ENCODE results near the gene ICAM3. TPM values are rescaled to one million over a fixed set of nuclear protein-coding genes. Genes with fewer than 3 reads are reported as not detected.

Gene ICAM3
- total RNA-seq, 1 experiment from 2014 or later = 46.9 TPM

DNA sequence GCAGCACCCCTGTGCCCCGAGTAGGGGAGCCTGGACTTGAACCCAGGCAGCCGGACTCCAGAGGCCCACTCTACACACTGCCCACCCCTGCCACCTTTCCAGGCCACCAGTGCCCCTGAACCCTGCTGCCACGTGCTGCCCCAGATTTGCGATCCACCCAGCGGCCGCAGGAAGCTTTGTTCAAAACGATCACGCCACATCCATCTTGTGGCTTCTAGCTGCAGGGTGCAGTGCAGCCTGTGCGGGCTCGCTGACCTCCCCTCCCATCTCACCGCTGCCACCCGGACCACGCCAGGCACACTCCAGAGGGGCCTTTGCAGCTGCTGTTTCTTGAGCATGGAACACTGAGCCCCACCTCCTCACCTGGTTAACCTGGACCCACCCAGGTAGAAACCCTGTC lies 9.9 kb downstream of the ICAM3 start:
- ChIA-PET CTCF (interaction anchor here (0.5 kb wide), 1 partner anchor 315 kb away, joined by 9 read pairs; no protein-coding TSS in a partner anchor), POLR2A (ENCODE audit: unreplicated experiment) (no interaction called here)
- intact Hi-C loops (cut with micrococcal nuclease) = no loop called here
- H3K4me1 ChIP-seq (ENCODE audit: insufficient read depth, low read length) = peaks cover 17% of the 10 kb centered on the region
- H3K27ac ChIP-seq (ENCODE audit: low read length) = no peak overlapping the region
- no peaks in the 10 kb centered on the region for H3K27me3 ChIP-seq (ENCODE audit: low read length)
- H3K79me2 ChIP-seq (ENCODE audit: low read length) = peaks cover 53% of the 10 kb centered on the region
- ATAC-seq (no peak), DNase-seq (no peak)
- no peak overlapping the region for H2AFZ ChIP-seq (ENCODE audit: low read length)
- BruUV-seq (replicated peaks) = no TSS peak
- no peak overlapping the region for H3K9ac ChIP-seq (ENCODE audit: low read length)
- H4K20me1 ChIP-seq (ENCODE audit: low read length) = peaks cover 10% of the 10 kb centered on the region
- H3K4me3 ChIP-seq (ENCODE audit: low read length) = no peak overlapping the region
- H3K4me2 ChIP-seq (ENCODE audit: low read length) = no peak overlapping the region
- TF ChIP-seq, protein P1, sequence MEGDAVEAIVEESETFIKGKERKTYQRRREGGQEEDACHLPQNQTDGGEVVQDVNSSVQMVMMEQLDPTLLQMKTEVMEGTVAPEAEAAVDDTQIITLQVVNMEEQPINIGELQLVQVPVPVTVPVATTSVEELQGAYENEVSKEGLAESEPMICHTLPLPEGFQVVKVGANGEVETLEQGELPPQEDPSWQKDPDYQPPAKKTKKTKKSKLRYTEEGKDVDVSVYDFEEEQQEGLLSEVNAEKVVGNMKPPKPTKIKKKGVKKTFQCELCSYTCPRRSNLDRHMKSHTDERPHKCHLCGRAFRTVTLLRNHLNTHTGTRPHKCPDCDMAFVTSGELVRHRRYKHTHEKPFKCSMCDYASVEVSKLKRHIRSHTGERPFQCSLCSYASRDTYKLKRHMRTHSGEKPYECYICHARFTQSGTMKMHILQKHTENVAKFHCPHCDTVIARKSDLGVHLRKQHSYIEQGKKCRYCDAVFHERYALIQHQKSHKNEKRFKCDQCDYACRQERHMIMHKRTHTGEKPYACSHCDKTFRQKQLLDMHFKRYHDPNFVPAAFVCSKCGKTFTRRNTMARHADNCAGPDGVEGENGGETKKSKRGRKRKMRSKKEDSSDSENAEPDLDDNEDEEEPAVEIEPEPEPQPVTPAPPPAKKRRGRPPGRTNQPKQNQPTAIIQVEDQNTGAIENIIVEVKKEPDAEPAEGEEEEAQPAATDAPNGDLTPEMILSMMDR (conservative IDR thresholded peaks at IDR 0.05; ENCODE audit: low read depth, low read length) = no peak
- TF ChIP-seq EZH2 (IDR thresholded peaks at IDR 0.05; ENCODE audit: low read length, unreplicated experiment) (no peak), EZH2phosphoT487 (IDR thresholded peaks at IDR 0.05; ENCODE audit: borderline replicate concordance, low read length) (no peak)
- H3K9me2 ChIP-seq (replicated peaks; ENCODE audit: low read length) = no peaks in the 10 kb centered on the region
- no peaks in the 10 kb centered on the region for H3K9me3 ChIP-seq (ENCODE audit: low read length)
- H3K36me3 ChIP-seq (ENCODE audit: low read depth, low read length) = peaks cover 45% of the 10 kb centered on the region
- H3F3A ChIP-seq (ENCODE audit: low read length, unreplicated experiment) = no peaks in the 10 kb centered on the region

DNA sequence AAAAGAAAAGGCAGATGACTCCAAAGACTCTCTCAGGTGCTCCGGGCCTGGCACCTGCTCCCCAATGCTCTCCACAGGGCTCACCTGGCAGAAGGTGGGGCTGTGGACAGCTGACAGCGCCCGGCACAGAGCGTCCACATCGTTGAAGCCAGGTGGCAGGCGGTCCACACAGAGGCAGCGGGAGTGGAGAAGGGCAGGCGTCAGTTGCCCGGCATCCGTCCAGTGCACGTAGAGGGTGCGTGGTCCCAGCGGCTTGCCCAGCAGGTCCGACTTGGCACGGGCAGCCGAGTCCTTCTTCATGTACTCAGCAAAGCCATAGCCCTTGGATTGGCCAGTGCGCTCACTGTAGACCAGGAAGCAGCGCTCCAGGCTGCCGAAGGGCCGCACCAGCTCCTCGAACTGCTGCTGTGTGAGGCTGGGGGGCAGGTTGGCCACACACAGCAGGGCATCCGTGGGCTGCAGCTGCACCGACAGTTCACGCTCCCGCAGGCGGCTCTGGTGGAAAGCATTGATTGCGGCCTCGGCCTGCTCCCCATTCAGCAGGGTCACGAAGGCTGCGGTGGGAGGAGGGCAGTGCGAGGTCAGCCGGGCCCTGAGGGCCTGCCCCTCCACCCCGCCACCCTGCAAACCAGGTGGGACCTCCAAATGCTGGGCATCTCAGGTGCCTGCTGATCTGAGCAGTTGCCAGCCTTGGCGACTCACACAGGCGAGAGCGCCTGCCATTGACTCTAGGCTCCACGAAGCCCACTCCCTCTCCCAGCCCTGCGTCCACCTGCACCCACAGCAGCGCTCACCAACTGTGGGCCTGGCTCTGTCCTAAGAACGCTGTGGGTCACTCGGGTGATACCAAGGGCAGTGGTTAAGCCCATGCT lies 10.6 kb downstream of the ICAM3 start:
- Histone ChIP-seq H2AFZ (ENCODE audit: low read length) (no peak overlapping the region), H4K20me1 (ENCODE audit: low read length) (peaks cover 10% of the 10 kb centered on the region), H3K4me3 (ENCODE audit: low read length) (no peak overlapping the region), H3K9me3 (ENCODE audit: low read length) (no peaks in the 10 kb centered on the region), H3K4me1 (ENCODE audit: insufficient read depth, low read length) (peaks cover 11% of the 10 kb centered on the region), H3K9ac (ENCODE audit: low read length) (no peak overlapping the region), H3K36me3 (ENCODE audit: low read depth, low read length) (peaks cover 52% of the 10 kb centered on the region), H3F3A (ENCODE audit: low read length, unreplicated experiment) (no peaks in the 10 kb centered on the region), H3K79me2 (ENCODE audit: low read length) (peaks cover 47% of the 10 kb centered on the region), H3K27me3 (ENCODE audit: low read length) (no peaks in the 10 kb centered on the region), H3K4me2 (ENCODE audit: low read length) (no peak overlapping the region), H3K27ac (ENCODE audit: low read length) (no peak overlapping the region), H3K9me2 (replicated peaks; ENCODE audit: low read length) (no peaks in the 10 kb centered on the region)
- ChIA-PET CTCF (no interaction called here), POLR2A (ENCODE audit: unreplicated experiment) (interaction anchor here (0.7 kb wide), 1 partner anchor 11 kb away, joined by 8 read pairs; no protein-coding TSS in a partner anchor)
- BruUV-seq (replicated peaks) = no TSS peak
- intact Hi-C loops (cut with micrococcal nuclease) = no loop called here
- no peak for ATAC-seq
- TF ChIP-seq EZH2phosphoT487 (IDR thresholded peaks at IDR 0.05; ENCODE audit: borderline replicate concordance, low read length) (no peak), EZH2 (IDR thresholded peaks at IDR 0.05; ENCODE audit: low read length, unreplicated experiment) (no peak)
- TF ChIP-seq, protein P1 (conservative IDR thresholded peaks at IDR 0.05; ENCODE audit: low read depth, low read length) = no peak
- DNase-seq = no peak

DNA sequence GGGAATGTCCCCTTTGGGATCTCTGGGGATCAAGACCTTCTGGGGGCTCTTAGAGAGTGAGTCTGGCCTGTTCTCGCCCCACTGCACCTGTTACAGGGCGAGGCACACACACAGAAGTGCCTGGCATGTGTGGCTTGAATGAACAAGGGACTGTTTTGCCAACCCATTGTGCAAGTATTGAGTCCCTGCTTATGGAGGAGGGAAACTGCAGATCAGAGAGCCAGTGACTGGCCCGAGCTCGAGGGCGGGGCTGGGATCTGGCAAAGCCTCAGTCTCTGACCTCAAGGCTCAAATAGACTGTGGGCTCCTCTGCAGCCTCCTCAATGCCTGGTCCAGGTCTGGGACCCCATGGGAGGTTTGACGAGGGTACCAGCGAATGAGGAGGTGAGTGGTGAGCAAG lies 11.6 kb downstream of the ICAM3 start:
- DNase-seq = no peak
- Histone ChIP-seq H3K9ac (ENCODE audit: low read length) (no peak overlapping the region), H3K79me2 (ENCODE audit: low read length) (peaks cover 39% of the 10 kb centered on the region), H3K4me2 (ENCODE audit: low read length) (no peak overlapping the region), H3K27ac (ENCODE audit: low read length) (no peak overlapping the region), H2AFZ (ENCODE audit: low read length) (no peak overlapping the region), H3K27me3 (ENCODE audit: low read length) (no peaks in the 10 kb centered on the region), H3K4me3 (ENCODE audit: low read length) (no peak overlapping the region), H3K9me2 (replicated peaks; ENCODE audit: low read length) (no peaks in the 10 kb centered on the region), H3K36me3 (ENCODE audit: low read depth, low read length) (peaks cover 55% of the 10 kb centered on the region), H4K20me1 (ENCODE audit: low read length) (peaks cover 10% of the 10 kb centered on the region), H3F3A (ENCODE audit: low read length, unreplicated experiment) (no peaks in the 10 kb centered on the region), H3K4me1 (ENCODE audit: insufficient read depth, low read length) (peaks cover 9% of the 10 kb centered on the region), H3K9me3 (ENCODE audit: low read length) (no peaks in the 10 kb centered on the region)
- intact Hi-C loops (cut with micrococcal nuclease) = no loop called here
- CTCF ChIA-PET = no interaction called here
- POLR2A ChIA-PET (ENCODE audit: unreplicated experiment) = interaction anchor here (0.7 kb wide), 1 partner anchor 10 kb away, joined by 8 read pairs; no protein-coding TSS in a partner anchor
- TF ChIP-seq, protein P1 (conservative IDR thresholded peaks at IDR 0.05; ENCODE audit: low read depth, low read length) = no peak
- no peak for TF ChIP-seq EZH2phosphoT487 (IDR thresholded peaks at IDR 0.05; ENCODE audit: borderline replicate concordance, low read length)
- no peak for TF ChIP-seq EZH2 (IDR thresholded peaks at IDR 0.05; ENCODE audit: low read length, unreplicated experiment)
- ATAC-seq = no peak
- BruUV-seq (replicated peaks) = no TSS peak

Data from PC-3 (cell line).